ENCODE measurements around the gene C9orf85.
"Not testable (repeated sequence)": the region's sequence is repeated elsewhere in the genome, so short reads cannot be mapped to it uniquely, and the experiment has no call there.

C9orf85 gene

GRCh38 chr9:71944754-71945375, 33.4 kb downstream of the C9orf85 start:
- H3K36me3 ChIP-seq (ENCODE audit: control insufficient read depth, insufficient read depth, low read length) = no peaks in the 10 kb centered on the region
- H3K4me2 ChIP-seq (ENCODE audit: low read length) = no peak overlapping the region
- H3K4me1 ChIP-seq = no peaks in the 10 kb centered on the region
- no peak overlapping the region for H3K4me3 ChIP-seq (ENCODE audit: low read depth, low read length)
- H3K27ac ChIP-seq = no peak overlapping the region
- no peaks in the 10 kb centered on the region for H3K79me2 ChIP-seq
- no peak overlapping the region for H2AFZ ChIP-seq
- H3K9ac ChIP-seq = no peak overlapping the region
- TF ChIP-seq CTCF (IDR thresholded peaks at IDR 0.05) = no peak
- H3K9me3 ChIP-seq (ENCODE audit: control insufficient read depth, low read length) = no peaks in the 10 kb centered on the region
- no peaks in the 10 kb centered on the region for H3K27me3 ChIP-seq (ENCODE audit: control insufficient read depth, insufficient read depth, low read length)

GRCh38 chr9:71954652-71955051, 43.2 kb downstream of the C9orf85 start:
- H3K27ac ChIP-seq; H3K27me3 ChIP-seq (ENCODE audit: control insufficient read depth, insufficient read depth, low read length); H3K9ac ChIP-seq: not testable (repeated sequence)

GRCh38 chr9:71955300-71955915, 44.0 kb downstream of the C9orf85 start:
- no peak overlapping the region for H3K4me2 ChIP-seq (ENCODE audit: low read length)
- H3K9ac ChIP-seq = no peak overlapping the region
- no peaks in the 10 kb centered on the region for H3K36me3 ChIP-seq (ENCODE audit: control insufficient read depth, insufficient read depth, low read length)
- no peak overlapping the region for H2AFZ ChIP-seq
- no peak for TF ChIP-seq CTCF (IDR thresholded peaks at IDR 0.05)
- H3K27me3 ChIP-seq (ENCODE audit: control insufficient read depth, insufficient read depth, low read length) = no peaks in the 10 kb centered on the region
- H3K27ac ChIP-seq = no peak overlapping the region
- no peaks in the 10 kb centered on the region for H3K79me2 ChIP-seq
- H3K9me3 ChIP-seq (ENCODE audit: control insufficient read depth, low read length) = no peaks in the 10 kb centered on the region
- no peak overlapping the region for H3K4me3 ChIP-seq (ENCODE audit: low read depth, low read length)
- H3K4me1 ChIP-seq = no peaks in the 10 kb centered on the region

More at GRCh38 chr9:71954652-71955051, 43.2 kb downstream of the C9orf85 start:
- H3K4me2 ChIP-seq (ENCODE audit: low read length); H3K9me3 ChIP-seq (ENCODE audit: control insufficient read depth, low read length); H3K4me3 ChIP-seq (ENCODE audit: low read depth, low read length); H3K36me3 ChIP-seq (ENCODE audit: control insufficient read depth, insufficient read depth, low read length); H3K4me1 ChIP-seq; H2AFZ ChIP-seq; H3K79me2 ChIP-seq: not testable (repeated sequence)

- Histone ChIP-seq H3K4me2 (ENCODE audit: low read length) (no peak overlapping the region), H3K9me3 (ENCODE audit: control insufficient read depth, low read length) (no peaks in the 10 kb centered on the region), H3K4me1 (no peaks in the 10 kb centered on the region), H3K27ac (no peak overlapping the region), H3K4me3 (ENCODE audit: low read depth, low read length) (no peak overlapping the region), H3K27me3 (ENCODE audit: control insufficient read depth, insufficient read depth, low read length) (no peaks in the 10 kb centered on the region), H3K9ac (no peak overlapping the region), H3K36me3 (ENCODE audit: control insufficient read depth, insufficient read depth, low read length) (no peaks in the 10 kb centered on the region), H3K79me2 (no peaks in the 10 kb centered on the region), H2AFZ (no peak overlapping the region)
- TF ChIP-seq CTCF (IDR thresholded peaks at IDR 0.05) = no peak
Measured at GRCh38 chr9:71962328-71962727, 50.9 kb downstream of the C9orf85 start.

- not testable (repeated sequence) for H3K4me1 ChIP-seq, H3K27ac ChIP-seq, H3K79me2 ChIP-seq
Measured at GRCh38 chr9:71963471-71963996, 52.1 kb downstream of the C9orf85 start.

More at GRCh38 chr9:71963471-71963996, 52.1 kb downstream of the C9orf85 start:
- not testable (repeated sequence) for H3K27me3 ChIP-seq (ENCODE audit: control insufficient read depth, insufficient read depth, low read length); H3K36me3 ChIP-seq (ENCODE audit: control insufficient read depth, insufficient read depth, low read length); H3K4me3 ChIP-seq (ENCODE audit: low read depth, low read length); H3K9ac ChIP-seq; H3K4me2 ChIP-seq (ENCODE audit: low read length); H2AFZ ChIP-seq; H3K9me3 ChIP-seq (ENCODE audit: control insufficient read depth, low read length)

Measured in parathyroid adenoma (tissue), 2 donors.